HepG2 (cell line): ENCODE measurements around the gene GDF9. TPM values are rescaled to one million over a fixed set of nuclear protein-coding genes. Genes with fewer than 3 reads are reported as not detected.
A peak's percentile ranks its signal among the peaks of the same experiment; 100 is the strongest.

Experiments used
- CENPBD1 ChIP-seq: sonication (generic); formaldehyde crosslinking; IDR thresholded peaks from 2 replicates; pipeline ENCODE4 v1.8.0; 2022; ENCODE audit warnings: missing genetic modification reagents, low read depth, mild to moderate bottlenecking, borderline replicate concordance
- DDIT3 ChIP-seq: sonication (generic); formaldehyde crosslinking; IDR thresholded peaks from 2 replicates; pipeline ENCODE4 v1.4.0; 2020; ENCODE audit warnings: mild to moderate bottlenecking, missing genetic modification reagents
- GPBP1L1 ChIP-seq: sonication (generic); formaldehyde crosslinking; IDR thresholded peaks from 2 replicates; pipeline ENCODE4 v1.5.0; 2020; ENCODE audit warnings: mild to moderate bottlenecking, missing genetic modification reagents
- HNF1B ChIP-seq: sonication (generic); formaldehyde crosslinking; IDR thresholded peaks from 2 replicates; pipeline ENCODE4 v1.5.1; 2020; ENCODE audit warnings: mild to moderate bottlenecking, moderate library complexity, missing genetic modification reagents
- MIER3 ChIP-seq: IDR thresholded peaks from 2 replicates; pipeline ENCODE4 v1.6.1; 2016; ENCODE audit warnings: missing compliant biosample characterization, borderline replicate concordance
- PAWR ChIP-seq: sonication (generic); formaldehyde crosslinking; IDR thresholded peaks from 2 replicates; pipeline ENCODE4 v1.4.0; 2020; ENCODE audit warnings: missing genetic modification reagents, mild to moderate bottlenecking, borderline replicate concordance
- RBAK ChIP-seq: sonication (generic); formaldehyde crosslinking; IDR thresholded peaks from 2 replicates; pipeline ENCODE4 v1.5.1; 2020; ENCODE audit warnings: mild to moderate bottlenecking, missing genetic modification reagents
- SALL2 ChIP-seq: sonication (generic); formaldehyde crosslinking; IDR thresholded peaks from 2 replicates; pipeline ENCODE4 v1.8.1; 2023; ENCODE audit warnings: mild to moderate bottlenecking, missing genetic modification reagents, inconsistent platforms
- SCMH1 ChIP-seq: sonication (generic); formaldehyde crosslinking; IDR thresholded peaks from 2 replicates; pipeline ENCODE4 v1.9.0; 2021; ENCODE audit warnings: missing genetic modification reagents, mild to moderate bottlenecking, borderline replicate concordance
- SNRNP70 ChIP-seq: fragments of 200-400 bp; formaldehyde crosslinking; IDR thresholded peaks from 2 replicates; pipeline ENCODE4 v1.6.1; 2017; ENCODE audit warnings: mild to moderate bottlenecking, low read depth, low read length, moderate library complexity
- TCF12 ChIP-seq, 2 experiments: fragments of 450-650 bp in 1 of 2; sonication (generic) in 1 of 2; formaldehyde crosslinking in 1 of 2; IDR thresholded peaks; 2 replicates each; pipeline versions ENCODE4 v1.6.1 to v1.8.0; 2017 to 2022; ENCODE audit warnings: antibody characterized with exemption in 1 of 2, mild to moderate bottlenecking in 1 of 2, missing genetic modification reagents in 1 of 2, moderate library complexity in 1 of 2
- TCF7 ChIP-seq: sonication (generic); IDR thresholded peaks from 2 replicates; pipeline ENCODE4 v1.6.1; 2016; ENCODE audit warnings: antibody characterized with exemption, low read depth
- THAP8 ChIP-seq: sonication (generic); formaldehyde crosslinking; IDR thresholded peaks from 2 replicates; pipeline ENCODE4 v1.5.1; 2020; ENCODE audit warnings: missing genetic modification reagents, mild to moderate bottlenecking, borderline replicate concordance
- TP53 ChIP-seq: sonication (generic); formaldehyde crosslinking; conservative IDR thresholded peaks from 2 replicates; pipeline ENCODE4 v1.4.0; 2020; ENCODE audit warnings: missing genetic modification reagents
- UBTF ChIP-seq: sonication (generic); formaldehyde crosslinking; IDR thresholded peaks from 2 replicates; pipeline ENCODE4 v1.4.0; 2020; ENCODE audit warnings: mild to moderate bottlenecking, missing genetic modification reagents
- ZBTB20 ChIP-seq: sonication (generic); formaldehyde crosslinking; IDR thresholded peaks from 2 replicates; pipeline ENCODE4 v1.8.1; 2023; ENCODE audit warnings: missing genetic modification reagents, low read depth, mild to moderate bottlenecking, borderline replicate concordance
- ZNF263 ChIP-seq: sonication (generic); formaldehyde crosslinking; IDR thresholded peaks from 2 replicates; pipeline ENCODE4 v1.4.0; 2020; ENCODE audit warnings: missing genetic modification reagents
- ZNF549 ChIP-seq: sonication (generic); formaldehyde crosslinking; IDR thresholded peaks from 2 replicates; pipeline ENCODE4 v1.5.0; 2020; ENCODE audit warnings: missing genetic modification reagents
- ZNF552 ChIP-seq: sonication (generic); formaldehyde crosslinking; IDR thresholded peaks from 2 replicates; pipeline ENCODE4 v1.9.0; 2022; ENCODE audit warnings: missing genetic modification reagents, mild to moderate bottlenecking, borderline replicate concordance
- ZNF589 ChIP-seq: sonication (generic); formaldehyde crosslinking; conservative IDR thresholded peaks from 2 replicates; pipeline ENCODE4 v1.8.0; 2022; ENCODE audit warnings: mild to moderate bottlenecking, moderate library complexity, missing genetic modification reagents
- ZNF598 ChIP-seq: sonication (generic); formaldehyde crosslinking; IDR thresholded peaks from 2 replicates; pipeline ENCODE4 v1.5.1; 2020; ENCODE audit warnings: mild to moderate bottlenecking, missing genetic modification reagents, borderline replicate concordance
- ZNF790 ChIP-seq: sonication (generic); formaldehyde crosslinking; IDR thresholded peaks from 2 replicates; pipeline ENCODE4 v1.8.0; 2022; ENCODE audit warnings: missing genetic modification reagents, mild to moderate bottlenecking, borderline replicate concordance
- polyA plus RNA-seq, 8 experiments: library from polyadenylated mRNA; depleted of rRNA in 3 of 8; stranded (reverse) in 7 of 8; unstranded in 1 of 8; fragments of >200 nt; fragmentation: Illumina TruSeq in 4 of 8; extraction: Trizol in 4 of 8; gene quantifications; 2 replicates each; pipeline versions ENCODE4 v1.2.1 to v1.2.3, GENCODE V29; 2011 to 2016; ENCODE audit warnings: low read depth in 4 of 8, missing spikeins in 1 of 8, mixed read lengths in 1 of 8; ENCODE audit not compliant: insufficient read depth in 1 of 8
- total RNA-seq, 5 experiments: library from RNA; depleted of rRNA; stranded (reverse); fragments of >200 nt; fragmentation: Illumina TruSeq; extraction: Trizol; gene quantifications; 2 replicates each; pipeline ENCODE4 v1.2.3, GENCODE V29; 2016; ENCODE audit warnings: low read depth in 1 of 5

Gene GDF9
- total and polyA plus RNA-seq, 2 of the 13 experiments (the other 11 are each of a cell fraction or from before 2014, with no cell fraction given) = 0.33 to 0.38 TPM

GRCh38 chr5:132866342-132867045, at the start of gene GDF9, which contains the start of gene UQCRQ (continued):
- TF ChIP-seq UBTF = peak; percentile 66
- no peak for TF ChIP-seq TCF12 (IDR thresholded peaks at IDR 0.05)
- peak; percentile 77; the same call in 1 of the 2 replicates for TF ChIP-seq TCF12 (CRISPR knock-in tag; IDR thresholded peaks at IDR 0.05)
- 0 out of 2 replicates have a peak, but pooled peaks have one; percentile 61 for TF ChIP-seq ZNF598
- no peak for TF ChIP-seq RBAK
- no peak for TF ChIP-seq DDIT3
- 0 out of 2 replicates have a peak, but pooled peaks have one; percentile 21 for TF ChIP-seq PAWR (CRISPR knock-in tag)
- no peak for TF ChIP-seq CENPBD1 (CRISPR knock-in tag)
- peak; percentile 95 for TF ChIP-seq HNF1B (CRISPR knock-in tag)
- TF ChIP-seq SALL2 (CRISPR knock-in tag) = peak; percentile 85
- no peak for TF ChIP-seq ZNF263 (CRISPR knock-in tag)
- no peak for TF ChIP-seq SCMH1 (CRISPR knock-in tag)
- TF ChIP-seq GPBP1L1 (CRISPR knock-in tag) = no peak
- TF ChIP-seq ZNF790 = peak; percentile 63; the same call in 1 of the 2 replicates
- no peak for TF ChIP-seq ZNF549 (CRISPR knock-in tag)
- TF ChIP-seq TCF7 = no peak
- TF ChIP-seq ZBTB20 (CRISPR knock-in tag) = peak; percentile 85; the same call in 1 of the 2 replicates
- no peak for TF ChIP-seq ZNF552
- TF ChIP-seq MIER3 (CRISPR knock-in tag) = peak; percentile 86; the same call in 1 of the 2 replicates
- no peak for TF ChIP-seq TP53
- peak; percentile 82 for TF ChIP-seq ZNF589 (CRISPR knock-in tag)
- no peak; the same call in 1 of the 2 replicates for TF ChIP-seq THAP8 (CRISPR knock-in tag)
- no peak for TF ChIP-seq SNRNP70
